Measurements from ENCODE around the gene HIBADH. TPM values are rescaled to one million over a fixed set of nuclear protein-coding genes. Genes with fewer than 3 reads are reported as not detected.

The HIBADH gene
- total and polyA plus RNA-seq, 2 donors (not counting 3 experiments of a cell fraction or from before 2014, with no cell fraction given), result 22.6 to 30.5 TPM

GRCh38 chr7:27553273-27553672, 109.4 kb downstream of the HIBADH start:
- ChIA-PET POLR2A (no interaction called here), CTCF (interaction anchor here (0.9 to 1.5 kb wide), 6 partner anchors 15 to 221 kb away, joined by 3 to 4 read pairs (median 3); no protein-coding TSS in a partner anchor)
- H3K36me3 ChIP-seq (ENCODE audit: control insufficient read depth in 2 of 2, extremely low read depth in 1 of 2, insufficient read depth in 2 of 2, low read length in 2 of 2), result no peaks in the 10 kb centered on the region
- DNase-seq (ENCODE audit: low read depth, low spot score) (no peak), FAIRE-seq (no peak)
- TF ChIP-seq FOS (IDR thresholded peaks at IDR 0.05; ENCODE audit: borderline replicate concordance, insufficient read depth, low read length) (no peak), POLR2A (IDR thresholded peaks at IDR 0.05; ENCODE audit: low read depth, low read length) (no peak)
- H3K27me3 ChIP-seq (ENCODE audit: control insufficient read depth in 2 of 2, insufficient read depth in 2 of 2, low read length in 2 of 2), result no peaks in the 10 kb centered on the region
- no peaks in the 10 kb centered on the region for H3K9me1 ChIP-seq (replicated peaks; ENCODE audit: control insufficient read depth, extremely low read depth, insufficient read depth, low read length)
- no peaks in the 10 kb centered on the region for H3K79me2 ChIP-seq (ENCODE audit: control insufficient read depth, insufficient read depth, low read length)
- BruUV-seq (replicated peaks), result no TSS peak
- no peaks in the 10 kb centered on the region for H3K4me1 ChIP-seq (ENCODE audit: control insufficient read depth, extremely low read depth, insufficient read depth, low read length)
- no peaks in the 10 kb centered on the region for H3K9me3 ChIP-seq (replicated peaks; ENCODE audit: control insufficient read depth, insufficient read depth, low read length)
- no peaks in the 10 kb centered on the region for H4K20me1 ChIP-seq (replicated peaks; ENCODE audit: control insufficient read depth, extremely low read depth, insufficient read depth, low read length)
- H3K27ac ChIP-seq (ENCODE audit: insufficient read depth, low read depth, low read length), result no peak overlapping the region
- dilution Hi-C loops (cut with MboI; ENCODE audit: extremely low pct_ligation_motif_present, low sequenced_read_pairs), result no loop called here
- intact Hi-C loops (cut with micrococcal nuclease), result no loop called here
- H3K9ac ChIP-seq (replicated peaks; ENCODE audit: extremely low read depth, insufficient read depth, low read length), result no peak overlapping the region
- H3K4me3 ChIP-seq (replicated peaks in 1 of 3; ENCODE audit: insufficient read depth in 1 of 3, low read depth in 1 of 3, low read length in 3 of 3), result no peak overlapping the region
- H3K4me2 ChIP-seq (ENCODE audit: insufficient read depth, low read length), result no peak overlapping the region
- H2AFZ ChIP-seq (ENCODE audit: low read depth, low read length), result no peak overlapping the region

- H3K36me3 ChIP-seq (ENCODE audit: control insufficient read depth in 2 of 2, extremely low read depth in 1 of 2, insufficient read depth in 2 of 2, low read length in 2 of 2), result no peaks in the 10 kb centered on the region
- no peaks in the 10 kb centered on the region for H3K4me1 ChIP-seq (ENCODE audit: control insufficient read depth, extremely low read depth, insufficient read depth, low read length)
- no peaks in the 10 kb centered on the region for H3K9me3 ChIP-seq (replicated peaks; ENCODE audit: control insufficient read depth, insufficient read depth, low read length)
- no peaks in the 10 kb centered on the region for H4K20me1 ChIP-seq (replicated peaks; ENCODE audit: control insufficient read depth, extremely low read depth, insufficient read depth, low read length)
- no peak overlapping the region for H3K9ac ChIP-seq (replicated peaks; ENCODE audit: extremely low read depth, insufficient read depth, low read length)
- POLR2A ChIA-PET, result no interaction called here
- H3K27ac ChIP-seq (ENCODE audit: insufficient read depth, low read depth, low read length), result no peak overlapping the region
- no peak overlapping the region for H3K4me2 ChIP-seq (ENCODE audit: insufficient read depth, low read length)
- intact Hi-C loops (cut with micrococcal nuclease) (no loop called here), dilution Hi-C loops (cut with MboI; ENCODE audit: extremely low pct_ligation_motif_present, low sequenced_read_pairs) (no loop called here)
- no peak overlapping the region for H2AFZ ChIP-seq (ENCODE audit: low read depth, low read length)
- no peak for DNase-seq (ENCODE audit: low read depth, low spot score)
- FAIRE-seq, result no peak
- no TSS peak for BruUV-seq (replicated peaks)
- no peaks in the 10 kb centered on the region for H3K79me2 ChIP-seq (ENCODE audit: control insufficient read depth, insufficient read depth, low read length)
- CTCF ChIA-PET, result interaction anchor here (1.2 to 1.5 kb wide), 4 partner anchors 17 to 356 kb away, joined by 3 to 4 read pairs (median 4); no protein-coding TSS in a partner anchor
- no peaks in the 10 kb centered on the region for H3K27me3 ChIP-seq (ENCODE audit: control insufficient read depth in 2 of 2, insufficient read depth in 2 of 2, low read length in 2 of 2)
- TF ChIP-seq MAX (IDR thresholded peaks at IDR 0.05; ENCODE audit: insufficient read depth, insufficient read length) (no peak), POLR2A (IDR thresholded peaks at IDR 0.05; ENCODE audit: low read depth, low read length) (no peak), POLR2AphosphoS5 (IDR thresholded peaks at IDR 0.05; ENCODE audit: insufficient read depth, low read depth, low read length) (no peak), MYC (IDR thresholded peaks at IDR 0.05; ENCODE audit: low read depth, low read length) (no peak), FOS (IDR thresholded peaks at IDR 0.05; ENCODE audit: borderline replicate concordance, insufficient read depth, low read length) (no peak), JUN (IDR thresholded peaks at IDR 0.05; ENCODE audit: borderline replicate concordance, insufficient read depth, insufficient read length, low read depth) (no peak), GATA2 (IDR thresholded peaks at IDR 0.05; ENCODE audit: insufficient read depth, insufficient read length, low read depth, low read length) (no peak), EZH2 (IDR thresholded peaks at IDR 0.05; ENCODE audit: borderline replicate concordance, low read depth, low read length, severe bottlenecking) (no peak)
- H3K4me3 ChIP-seq (replicated peaks in 1 of 3; ENCODE audit: insufficient read depth in 1 of 3, low read depth in 1 of 3, low read length in 3 of 3), result no peak overlapping the region
- H3K9me1 ChIP-seq (replicated peaks; ENCODE audit: control insufficient read depth, extremely low read depth, insufficient read depth, low read length), result no peaks in the 10 kb centered on the region
Observed at GRCh38 chr7:27551803-27552400, 110.8 kb downstream of the HIBADH start.

All from endothelial cell of umbilical vein (primary cell).